ENCODE results near the gene GPN1. TPM values are rescaled to one million over a fixed set of nuclear protein-coding genes. Genes with fewer than 3 reads are reported as not detected.
"Not testable (repeated sequence)": the region's sequence is repeated elsewhere in the genome, so short reads cannot be mapped to it uniquely, and the experiment has no call there.

GPN1 gene
- total RNA-seq, 1 donor from 2014 or later = 46.4 TPM

- intact Hi-C loops (cut with micrococcal nuclease) = loop anchor here (5.0 to 10.0 kb wide), 2 partner anchors 532 to 580 kb away; partner anchors contain the start of genes KHK and PREB
These were observed 35.9 kb downstream of the GPN1 start for GRCh38 chr2:27664622-27665363.

GRCh38 chr2:27667446-27667845 lies 38.6 kb downstream of the GPN1 start:
- intact Hi-C loops (cut with micrococcal nuclease) = loop anchor here (10.0 kb wide), 1 partner anchor 583 kb away; the partner anchor contains the start of gene KHK

- intact Hi-C loops (cut with micrococcal nuclease) = no loop called here
These were observed 42.4 kb downstream of the GPN1 start for GRCh38 chr2:27671235-27671634.

GRCh38 chr2:27672723-27673486 lies 44.1 kb downstream of the GPN1 start:
- intact Hi-C loops (cut with micrococcal nuclease) = no loop called here

- intact Hi-C loops (cut with micrococcal nuclease) = loop anchor here (5.0 kb wide), 2 partner anchors 253 to 323 kb away; partner anchors contain the start of genes GTF3C2 and NRBP1
These were observed 51.7 kb downstream of the GPN1 start for GRCh38 chr2:27680571-27680970.

- intact Hi-C loops (cut with micrococcal nuclease) = loop anchor here (5.0 kb wide), 2 partner anchors 255 to 325 kb away; partner anchors contain the start of genes GTF3C2 and NRBP1
These were observed 53.0 kb downstream of the GPN1 start for GRCh38 chr2:27681841-27682240.

- intact Hi-C loops (cut with micrococcal nuclease) = loop anchor here (5.0 kb wide), 2 partner anchors 255 to 325 kb away; partner anchors contain the start of genes GTF3C2 and NRBP1
These were observed 53.5 kb downstream of the GPN1 start for GRCh38 chr2:27682334-27682771.

GRCh38 chr2:27683390-27684071 lies 54.7 kb downstream of the GPN1 start:
- intact Hi-C loops (cut with micrococcal nuclease) = loop anchor here (1.0 to 5.0 kb wide), 9 partner anchors 20 to 769 kb away; partner anchors contain the start of genes EIF2B4, GTF3C2, IFT172 and NRBP1

GRCh38 chr2:27685006-27685405 lies 56.2 kb downstream of the GPN1 start:
- intact Hi-C loops (cut with micrococcal nuclease) = not testable (repeated sequence)

- intact Hi-C loops (cut with micrococcal nuclease) = no loop called here
These were observed 56.7 kb downstream of the GPN1 start for GRCh38 chr2:27685577-27685976.

- intact Hi-C loops (cut with micrococcal nuclease) = no loop called here
These were observed 58.4 kb downstream of the GPN1 start for GRCh38 chr2:27687232-27687631.

GRCh38 chr2:27689424-27689823 lies 60.6 kb downstream of the GPN1 start:
- intact Hi-C loops (cut with micrococcal nuclease) = no loop called here

- intact Hi-C loops (cut with micrococcal nuclease) = no loop called here
These were observed 61.2 kb downstream of the GPN1 start for GRCh38 chr2:27690052-27690451.

- intact Hi-C loops (cut with micrococcal nuclease) = no loop called here
These were observed 68.8 kb downstream of the GPN1 start for GRCh38 chr2:27697660-27698059.

Other genes starting within 250 kb of the GPN1 start
- 19.7 and 20.2 TPM in 2 replicates for gene ZNF513, start 248.3 kb upstream of the GPN1 start, total RNA-seq
- 102 and 105 TPM in 2 replicates for gene PPM1G, start 219.5 kb upstream of the GPN1 start, total RNA-seq
- 100 and 104 TPM in 2 replicates for gene NRBP1, start 200.4 kb upstream of the GPN1 start, total RNA-seq
- gene KRTCAP3, start 186.7 kb upstream of the GPN1 start, total RNA-seq = 4.8 and 5.5 TPM in 2 replicates
- 9.7 and 10.1 TPM in 2 replicates for gene IFT172, start 139.3 kb upstream of the GPN1 start, total RNA-seq
- not detected in 2 replicates for gene FNDC4, start 133.8 kb upstream of the GPN1 start, total RNA-seq
- gene GCKR, start 132.2 kb upstream of the GPN1 start, total RNA-seq = not detected in 2 replicates
- 36.8 and 39.1 TPM in 2 replicates for gene ZNF512, start 46.0 kb upstream of the GPN1 start, total RNA-seq
- 1.0 and 2.2 TPM in 2 replicates for gene CCDC121, start within 50 bp of the GPN1 start, total RNA-seq
- gene SUPT7L, start 34.6 kb downstream of the GPN1 start, total RNA-seq = 38.6 and 39.6 TPM in 2 replicates
- 28.6 and 30.1 TPM in 2 replicates for gene SLC4A1AP, start 34.8 kb downstream of the GPN1 start, total RNA-seq
- 33.4 and 39.1 TPM in 2 replicates for gene MRPL33, start 142.7 kb downstream of the GPN1 start, total RNA-seq